ENCODE results near the gene SHKBP1.
"Not testable (repeated sequence)": the region's sequence is repeated elsewhere in the genome, so short reads cannot be mapped to it uniquely, and the experiment has no call there.

Gene SHKBP1

DNA sequence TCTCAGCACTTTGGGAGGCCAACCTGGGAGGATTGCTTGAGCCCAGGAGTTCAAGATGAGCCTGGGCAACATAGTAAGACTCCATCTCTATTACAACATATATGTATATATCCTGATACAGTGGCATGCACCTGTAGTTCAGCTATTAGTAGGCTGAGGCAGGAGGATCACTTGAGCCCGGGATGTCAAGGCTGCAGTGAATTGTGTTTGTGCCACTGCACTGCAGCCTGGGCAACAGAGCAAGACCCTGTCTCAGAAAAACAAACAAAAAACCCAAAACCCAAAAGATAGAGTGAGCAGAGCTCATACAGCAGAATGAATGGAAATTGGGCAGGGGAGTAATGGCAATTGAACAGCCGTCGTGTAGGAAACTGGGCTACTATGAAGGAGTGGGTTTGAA, 17.3 kb upstream of the SHKBP1 start:
- no peak overlapping the region for H4K8ac ChIP-seq (ENCODE audit: low read length)
- H3K18ac ChIP-seq (ENCODE audit: low read depth in 1 of 2, low read length in 2 of 2) = no peak overlapping the region
- no peak overlapping the region for H2BK120ac ChIP-seq (ENCODE audit: low read depth, low read length)
- H2BK5ac ChIP-seq (ENCODE audit: low read depth, low read length, poor library complexity, severe bottlenecking) = no peak overlapping the region
- peaks cover 42 to 44% of the 10 kb centered on the region in 2 experiments for H3K27me3 ChIP-seq (ENCODE audit: control insufficient read depth in 1 of 2, insufficient read depth in 1 of 2, low read length in 2 of 2)
- H3K4ac ChIP-seq (ENCODE audit: low read depth in 1 of 2, low read length in 2 of 2) = no peak overlapping the region
- no peak overlapping the region for H4K91ac ChIP-seq (ENCODE audit: low read length)
- H3K79me1 ChIP-seq (replicated peaks; ENCODE audit: low read length, poor library complexity, severe bottlenecking) = no peaks in the 10 kb centered on the region
- no peaks in the 10 kb centered on the region for H3K9me3 ChIP-seq (ENCODE audit: control insufficient read depth, low read length)
- H2AK5ac ChIP-seq (ENCODE audit: low read length, severe bottlenecking) = no peak overlapping the region
- no peak overlapping the region for H3K23ac ChIP-seq (ENCODE audit: low read length in 2 of 2)
- no peak overlapping the region for H3K4me3 ChIP-seq (ENCODE audit: insufficient read depth in 1 of 2, low read depth in 1 of 2, low read length in 2 of 2)
- no peak overlapping the region for H3K4me2 ChIP-seq (ENCODE audit: low read length, poor library complexity, severe bottlenecking)
- DNase-seq = no peak
- no peak overlapping the region for H2BK12ac ChIP-seq (ENCODE audit: low read length in 2 of 2)
- H3K9ac ChIP-seq (ENCODE audit: low read length) = no peak overlapping the region
- H3K4me1 ChIP-seq (ENCODE audit: control insufficient read depth, insufficient read depth, low read depth, low read length) = no peaks in the 10 kb centered on the region
- no peak overlapping the region for H2BK15ac ChIP-seq (ENCODE audit: low read depth, poor library complexity, severe bottlenecking)
- no peaks in the 10 kb centered on the region for H3K36me3 ChIP-seq (ENCODE audit: control insufficient read depth in 1 of 2, insufficient read depth in 2 of 2, low read depth in 1 of 2, low read length in 2 of 2)
- H2AFZ ChIP-seq (ENCODE audit: low read depth, low read length) = no peak overlapping the region
- no peak overlapping the region for H3K14ac ChIP-seq (ENCODE audit: low read length in 2 of 2)
- 93% methylated on average over 3 of the region's 3 CpGs for WGBS
- no peak overlapping the region for H3K27ac ChIP-seq (ENCODE audit: low read length, poor library complexity, severe bottlenecking)

DNA sequence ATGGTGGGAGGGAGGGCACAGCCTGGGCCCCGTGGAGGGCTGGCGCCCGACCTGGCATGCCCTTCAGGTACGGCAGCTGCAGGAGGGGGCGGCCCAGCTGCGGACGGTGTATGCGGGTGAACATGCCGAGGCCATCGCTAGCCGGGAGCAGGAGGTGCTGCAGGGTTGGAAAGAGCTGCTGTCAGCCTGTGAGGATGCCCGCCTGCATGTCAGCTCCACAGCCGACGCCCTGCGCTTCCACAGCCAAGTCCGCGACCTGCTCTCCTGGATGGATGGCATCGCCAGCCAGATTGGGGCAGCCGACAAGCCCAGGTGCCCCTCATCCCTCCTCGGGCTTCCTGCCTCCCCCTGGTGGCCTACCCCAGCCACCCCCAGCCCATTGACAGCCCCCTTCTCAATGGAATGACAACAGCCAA, 16.6 kb upstream of the SHKBP1 start:
- no peaks in the 10 kb centered on the region for H3K36me3 ChIP-seq (ENCODE audit: control insufficient read depth in 1 of 2, insufficient read depth in 2 of 2, low read depth in 1 of 2, low read length in 2 of 2)
- no peak overlapping the region for H2AK5ac ChIP-seq (ENCODE audit: low read length, severe bottlenecking)
- no peak overlapping the region for H2BK15ac ChIP-seq (ENCODE audit: low read depth, poor library complexity, severe bottlenecking)

DNA sequence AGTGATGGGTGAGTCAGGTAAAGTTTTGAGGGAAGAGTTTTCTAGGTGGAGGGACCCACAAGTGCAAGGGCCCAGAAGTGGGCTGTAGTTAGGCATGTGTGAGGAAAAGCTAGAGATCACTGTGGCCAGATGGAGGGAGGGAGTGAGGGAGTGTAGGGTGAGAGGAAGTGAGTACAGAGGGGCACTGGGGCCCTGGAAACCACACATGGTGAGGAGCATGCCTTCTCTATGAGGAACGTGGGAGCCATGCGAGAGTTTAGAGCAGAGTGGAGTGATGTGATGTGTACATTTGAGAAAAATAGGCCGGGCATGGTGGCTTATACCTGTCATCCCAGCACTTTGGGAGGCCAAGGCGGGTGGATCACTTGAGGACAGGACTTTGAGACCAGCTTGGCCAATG, 14.7 kb upstream of the SHKBP1 start:
- no peak overlapping the region for H3K4me2 ChIP-seq (ENCODE audit: low read length, poor library complexity, severe bottlenecking)
- H2AFZ ChIP-seq (ENCODE audit: low read depth, low read length) = no peak overlapping the region
- peaks cover 41 to 44% of the 10 kb centered on the region in 2 experiments for H3K27me3 ChIP-seq (ENCODE audit: control insufficient read depth in 1 of 2, insufficient read depth in 1 of 2, low read length in 2 of 2)
- no peak overlapping the region for H2BK120ac ChIP-seq (ENCODE audit: low read depth, low read length)
- no peak overlapping the region for H4K8ac ChIP-seq (ENCODE audit: low read length)
- H3K27ac ChIP-seq (ENCODE audit: low read length, poor library complexity, severe bottlenecking) = no peak overlapping the region
- H4K91ac ChIP-seq (ENCODE audit: low read length) = no peak overlapping the region
- DNase-seq = no peak
- no peak overlapping the region for H3K4me3 ChIP-seq (ENCODE audit: insufficient read depth in 1 of 2, low read depth in 1 of 2, low read length in 2 of 2)
- H3K18ac ChIP-seq (ENCODE audit: low read depth in 1 of 2, low read length in 2 of 2) = no peak overlapping the region
- no peak overlapping the region for H2BK12ac ChIP-seq (ENCODE audit: low read length in 2 of 2)
- no peak overlapping the region for H2BK15ac ChIP-seq (ENCODE audit: low read depth, poor library complexity, severe bottlenecking)
- H2AK5ac ChIP-seq (ENCODE audit: low read length, severe bottlenecking) = no peak overlapping the region
- peaks cover 3% of the 10 kb centered on the region for H3K4me1 ChIP-seq (ENCODE audit: control insufficient read depth, insufficient read depth, low read depth, low read length)
- no peak overlapping the region for H3K14ac ChIP-seq (ENCODE audit: low read length in 2 of 2)
- no peaks in the 10 kb centered on the region for H3K9me3 ChIP-seq (ENCODE audit: control insufficient read depth, low read length)
- no peak overlapping the region for H3K4ac ChIP-seq (ENCODE audit: low read depth in 1 of 2, low read length in 2 of 2)
- no peaks in the 10 kb centered on the region for H3K36me3 ChIP-seq (ENCODE audit: control insufficient read depth in 1 of 2, insufficient read depth in 2 of 2, low read depth in 1 of 2, low read length in 2 of 2)
- WGBS = 77% methylated on average over 4 of the region's 4 CpGs
- no peak overlapping the region for H3K9ac ChIP-seq (ENCODE audit: low read length)
- no peak overlapping the region for H3K23ac ChIP-seq (ENCODE audit: low read length in 2 of 2)
- H2BK5ac ChIP-seq (ENCODE audit: low read depth, low read length, poor library complexity, severe bottlenecking) = no peak overlapping the region
- no peaks in the 10 kb centered on the region for H3K79me1 ChIP-seq (replicated peaks; ENCODE audit: low read length, poor library complexity, severe bottlenecking)

More for the DNA sequence above, 16.6 kb upstream of the SHKBP1 start:
- H2BK120ac ChIP-seq (ENCODE audit: low read depth, low read length) = no peak overlapping the region
- DNase-seq = no peak
- H3K9me3 ChIP-seq (ENCODE audit: control insufficient read depth, low read length) = no peaks in the 10 kb centered on the region
- H2AFZ ChIP-seq (ENCODE audit: low read depth, low read length) = no peak overlapping the region
- no peak overlapping the region for H3K4me2 ChIP-seq (ENCODE audit: low read length, poor library complexity, severe bottlenecking)
- no peak overlapping the region for H2BK12ac ChIP-seq (ENCODE audit: low read length in 2 of 2)
- H3K27ac ChIP-seq (ENCODE audit: low read length, poor library complexity, severe bottlenecking) = no peak overlapping the region
- no peaks in the 10 kb centered on the region for H3K4me1 ChIP-seq (ENCODE audit: control insufficient read depth, insufficient read depth, low read depth, low read length)
- no peak overlapping the region for H3K23ac ChIP-seq (ENCODE audit: low read length in 2 of 2)
- no peak overlapping the region for H3K4ac ChIP-seq (ENCODE audit: low read depth in 1 of 2, low read length in 2 of 2)
- H3K18ac ChIP-seq (ENCODE audit: low read depth in 1 of 2, low read length in 2 of 2) = no peak overlapping the region
- no peak overlapping the region for H4K91ac ChIP-seq (ENCODE audit: low read length)
- no peak overlapping the region for H3K4me3 ChIP-seq (ENCODE audit: insufficient read depth in 1 of 2, low read depth in 1 of 2, low read length in 2 of 2)
- H3K9ac ChIP-seq (ENCODE audit: low read length) = no peak overlapping the region
- H4K8ac ChIP-seq (ENCODE audit: low read length) = no peak overlapping the region
- peaks cover 38% of the 10 kb centered on the region in 2 experiments for H3K27me3 ChIP-seq (ENCODE audit: control insufficient read depth in 1 of 2, insufficient read depth in 1 of 2, low read length in 2 of 2)
- no peaks in the 10 kb centered on the region for H3K79me1 ChIP-seq (replicated peaks; ENCODE audit: low read length, poor library complexity, severe bottlenecking)
- no peak overlapping the region for H2BK5ac ChIP-seq (ENCODE audit: low read depth, low read length, poor library complexity, severe bottlenecking)
- no peak overlapping the region for H3K14ac ChIP-seq (ENCODE audit: low read length in 2 of 2)
- 68% methylated on average over 20 of the region's 20 CpGs for WGBS

DNA sequence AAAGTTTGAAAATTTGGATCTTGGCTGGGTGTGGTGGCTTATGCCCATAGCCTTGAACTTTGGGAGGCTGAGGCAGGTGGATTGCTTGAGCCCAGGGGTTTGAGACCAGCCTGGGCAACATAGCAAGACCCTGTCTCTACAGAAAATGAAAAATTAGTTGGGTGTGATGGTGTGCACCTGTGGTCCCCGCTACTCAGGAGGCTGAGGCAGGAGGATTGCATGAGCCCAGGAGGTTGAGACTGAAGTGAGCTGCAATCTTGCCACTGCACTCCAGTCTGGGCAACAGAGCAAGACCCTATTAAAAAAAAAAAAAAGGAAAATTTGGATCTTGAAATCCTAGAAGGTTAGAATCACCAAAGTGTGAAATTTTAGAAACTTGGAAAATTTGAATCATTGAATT, 12.1 kb upstream of the SHKBP1 start:
- Histone ChIP-seq H3K4me1 (ENCODE audit: control insufficient read depth, insufficient read depth, low read depth, low read length) (peaks cover 12% of the 10 kb centered on the region), H3K27me3 (ENCODE audit: control insufficient read depth in 1 of 2, insufficient read depth in 1 of 2, low read length in 2 of 2) (peaks cover 36 to 56% of the 10 kb centered on the region in 2 experiments)
- not testable (repeated sequence) for H2BK15ac ChIP-seq (ENCODE audit: low read depth, poor library complexity, severe bottlenecking); H3K4ac ChIP-seq (ENCODE audit: low read depth in 1 of 2, low read length in 2 of 2); H2BK5ac ChIP-seq (ENCODE audit: low read depth, low read length, poor library complexity, severe bottlenecking); H2BK120ac ChIP-seq (ENCODE audit: low read depth, low read length); H3K9ac ChIP-seq (ENCODE audit: low read length); H4K91ac ChIP-seq (ENCODE audit: low read length); H3K27ac ChIP-seq (ENCODE audit: low read length, poor library complexity, severe bottlenecking); H3K14ac ChIP-seq (ENCODE audit: low read length in 2 of 2); H2BK12ac ChIP-seq (ENCODE audit: low read length in 2 of 2); H3K36me3 ChIP-seq (ENCODE audit: control insufficient read depth in 1 of 2, insufficient read depth in 2 of 2, low read depth in 1 of 2, low read length in 2 of 2); H2AK5ac ChIP-seq (ENCODE audit: low read length, severe bottlenecking); H3K4me2 ChIP-seq (ENCODE audit: low read length, poor library complexity, severe bottlenecking); H2AFZ ChIP-seq (ENCODE audit: low read depth, low read length); H3K9me3 ChIP-seq (ENCODE audit: control insufficient read depth, low read length); DNase-seq; H3K79me1 ChIP-seq (replicated peaks; ENCODE audit: low read length, poor library complexity, severe bottlenecking); H4K8ac ChIP-seq (ENCODE audit: low read length); H3K18ac ChIP-seq (ENCODE audit: low read depth in 1 of 2, low read length in 2 of 2); H3K23ac ChIP-seq (ENCODE audit: low read length in 2 of 2); H3K4me3 ChIP-seq (ENCODE audit: insufficient read depth in 1 of 2, low read depth in 1 of 2, low read length in 2 of 2)
- WGBS = 88% methylated on average over 1 of the region's 1 CpG

Data from mesenchymal stem cell (in vitro differentiated cells and primary cell).